GM21717 (cell line): ENCODE data around the gene GGT5.

ENCODE experiments used
- ATAC-seq: cut with Tn5 transposase; IDR thresholded peaks from one replicate; pipeline ENCODE4 v1.9.1; 2021; ENCODE audit warnings: mild to moderate bottlenecking, moderate library complexity; ENCODE audit not compliant: unreplicated experiment

GGT5 gene

DNA sequence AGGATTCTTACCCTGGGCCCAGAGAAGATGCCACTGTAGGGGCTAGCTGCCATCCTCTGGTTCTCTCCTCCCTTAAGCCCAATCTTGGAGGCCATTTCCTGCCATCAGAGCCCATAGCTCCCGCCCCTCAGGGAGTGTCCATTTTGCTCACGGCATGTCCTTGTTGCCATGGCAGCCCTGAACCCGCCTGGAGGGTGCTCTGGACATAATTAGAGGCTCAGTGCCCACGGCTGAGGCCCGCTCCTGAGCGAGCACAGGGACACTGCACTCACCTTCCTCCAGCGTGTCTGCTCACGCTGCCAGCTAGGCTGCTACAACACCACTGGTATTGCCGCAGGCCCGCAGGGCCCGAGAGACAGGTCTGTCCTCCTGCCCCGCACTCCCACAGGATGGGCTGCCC, 74.7 kb downstream of the GGT5 start:
- ATAC-seq: no peak
